HepG2 (cell line): ENCODE measurements around the gene BPIFB6. TPM values are rescaled to one million over a fixed set of nuclear protein-coding genes. Genes with fewer than 3 reads are reported as not detected.

Experiments
- FUBP1 ChIP-seq: sonication (generic); formaldehyde crosslinking; IDR thresholded peaks from 2 replicates; pipeline ENCODE4 v1.5.1; 2020; ENCODE audit warnings: missing genetic modification reagents, mild to moderate bottlenecking, borderline replicate concordance
- HOMEZ ChIP-seq: IDR thresholded peaks from 2 replicates; pipeline ENCODE4 v1.6.1; 2016; ENCODE audit warnings: low read depth
- RXRA ChIP-seq: sonication (generic); formaldehyde crosslinking; IDR thresholded peaks from 2 replicates; pipeline ENCODE4 v1.5.1; 2020; ENCODE audit warnings: missing genetic modification reagents
- SRSF1 ChIP-seq: fragments of 200-400 bp; formaldehyde crosslinking; optimal IDR thresholded peaks from 2 replicates; pipeline ENCODE3; 2017; ENCODE audit warnings: mild to moderate bottlenecking, low read depth, low read length, moderate library complexity
- TFDP2 ChIP-seq: sonication (generic); formaldehyde crosslinking; IDR thresholded peaks from 2 replicates; pipeline ENCODE4 v1.4.0; 2020; ENCODE audit warnings: missing genetic modification reagents
- ZC3H13 ChIP-seq: sonication (generic); formaldehyde crosslinking; IDR thresholded peaks from 2 replicates; pipeline ENCODE4 v1.8.1; 2023; ENCODE audit warnings: mild to moderate bottlenecking, missing genetic modification reagents, moderate library complexity
- ZNF138 ChIP-seq: sonication (generic); formaldehyde crosslinking; IDR thresholded peaks from 2 replicates; pipeline ENCODE4 v1.5.0; 2020; ENCODE audit warnings: mild to moderate bottlenecking, low read depth, missing genetic modification reagents
- ZNF563 ChIP-seq: sonication (generic); formaldehyde crosslinking; IDR thresholded peaks from 2 replicates; pipeline ENCODE4 v1.8.0; 2022; ENCODE audit warnings: mild to moderate bottlenecking, moderate library complexity, missing genetic modification reagents
- ZNF660 ChIP-seq: sonication (generic); formaldehyde crosslinking; IDR thresholded peaks from 2 replicates; pipeline ENCODE4 v1.5.1; 2020; ENCODE audit warnings: mild to moderate bottlenecking, low read depth, missing genetic modification reagents, borderline replicate concordance
- ZNF878 ChIP-seq: sonication (generic); formaldehyde crosslinking; IDR thresholded peaks from 2 replicates; pipeline ENCODE4 v1.8.1; 2023; ENCODE audit warnings: mild to moderate bottlenecking, missing genetic modification reagents, moderate library complexity
- ZSCAN5A ChIP-seq: sonication (generic); formaldehyde crosslinking; IDR thresholded peaks from 2 replicates; pipeline ENCODE4 v1.8.0; 2022; ENCODE audit warnings: mild to moderate bottlenecking, missing genetic modification reagents, borderline replicate concordance
- polyA plus RNA-seq, 8 experiments: library from polyadenylated mRNA; depleted of rRNA in 3 of 8; stranded (reverse) in 7 of 8; unstranded in 1 of 8; fragments of >200 nt; fragmentation: Illumina TruSeq in 4 of 8; extraction: Trizol in 4 of 8; gene quantifications; 2 replicates each; pipeline versions ENCODE4 v1.2.1 to v1.2.3, GENCODE V29; 2011 to 2016; ENCODE audit warnings: low read depth in 4 of 8, missing spikeins in 1 of 8, mixed read lengths in 1 of 8; ENCODE audit not compliant: insufficient read depth in 1 of 8
- total RNA-seq, 5 experiments: library from RNA; depleted of rRNA; stranded (reverse); fragments of >200 nt; fragmentation: Illumina TruSeq; extraction: Trizol; gene quantifications; 2 replicates each; pipeline ENCODE4 v1.2.3, GENCODE V29; 2016; ENCODE audit warnings: low read depth in 1 of 5
- TF ChIP-seq, protein P1 (sequence below): IDR thresholded peaks from 2 replicates; pipeline ENCODE4 v1.6.1; 2016; ENCODE audit warnings: missing compliant biosample characterization, missing genetic modification reagents, borderline replicate concordance
- TF ChIP-seq, protein P2 (sequence below): sonication (generic); formaldehyde crosslinking; IDR thresholded peaks from 2 replicates; pipeline ENCODE4 v1.5.0; 2020; ENCODE audit warnings: mild to moderate bottlenecking, missing genetic modification reagents
- TF ChIP-seq, protein P3 (sequence below): sonication (generic); formaldehyde crosslinking; IDR thresholded peaks from 2 replicates; pipeline ENCODE4 v1.5.0; 2020; ENCODE audit warnings: missing genetic modification reagents

BPIFB6 gene
- total and polyA plus RNA-seq, 2 of the 13 experiments (the other 11 are each of a cell fraction or from before 2014, with no cell fraction given): 0.13 to 1.7 TPM

GRCh38 chr20:33005908-33006775 is 25.3 kb upstream of the BPIFB6 start (continued):
- TF ChIP-seq ZSCAN5A (CRISPR knock-in tag) (peak; percentile 32; the same call in 1 of the 2 replicates), ZNF138 (0 out of 2 replicates have a peak, but pooled peaks have one; percentile 17), HOMEZ (CRISPR knock-in tag) (peak; percentile 89), SRSF1 (peak; percentile 81), FUBP1 (CRISPR knock-in tag) (peak; percentile 70; the same call in 1 of the 2 replicates), ZNF563 (peak; percentile 83; the same call in 1 of the 2 replicates), RXRA (CRISPR knock-in tag) (peak; percentile 82), ZNF878 (CRISPR knock-in tag) (peak; percentile 77; the same call in 1 of the 2 replicates), TFDP2 (CRISPR knock-in tag) (no peak), ZNF660 (CRISPR knock-in tag) (no peak), ZC3H13 (CRISPR knock-in tag) (peak; percentile 66; the same call in 1 of the 2 replicates)
- TF ChIP-seq, protein P1, sequence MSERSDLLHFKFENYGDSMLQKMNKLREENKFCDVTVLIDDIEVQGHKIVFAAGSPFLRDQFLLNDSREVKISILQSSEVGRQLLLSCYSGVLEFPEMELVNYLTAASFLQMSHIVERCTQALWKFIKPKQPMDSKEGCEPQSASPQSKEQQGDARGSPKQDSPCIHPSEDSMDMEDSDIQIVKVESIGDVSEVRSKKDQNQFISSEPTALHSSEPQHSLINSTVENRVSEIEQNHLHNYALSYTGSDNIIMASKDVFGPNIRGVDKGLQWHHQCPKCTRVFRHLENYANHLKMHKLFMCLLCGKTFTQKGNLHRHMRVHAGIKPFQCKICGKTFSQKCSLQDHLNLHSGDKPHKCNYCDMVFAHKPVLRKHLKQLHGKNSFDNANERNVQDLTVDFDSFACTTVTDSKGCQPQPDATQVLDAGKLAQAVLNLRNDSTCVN (CRISPR knock-in tag): peak; percentile 90
- TF ChIP-seq, protein P2, sequence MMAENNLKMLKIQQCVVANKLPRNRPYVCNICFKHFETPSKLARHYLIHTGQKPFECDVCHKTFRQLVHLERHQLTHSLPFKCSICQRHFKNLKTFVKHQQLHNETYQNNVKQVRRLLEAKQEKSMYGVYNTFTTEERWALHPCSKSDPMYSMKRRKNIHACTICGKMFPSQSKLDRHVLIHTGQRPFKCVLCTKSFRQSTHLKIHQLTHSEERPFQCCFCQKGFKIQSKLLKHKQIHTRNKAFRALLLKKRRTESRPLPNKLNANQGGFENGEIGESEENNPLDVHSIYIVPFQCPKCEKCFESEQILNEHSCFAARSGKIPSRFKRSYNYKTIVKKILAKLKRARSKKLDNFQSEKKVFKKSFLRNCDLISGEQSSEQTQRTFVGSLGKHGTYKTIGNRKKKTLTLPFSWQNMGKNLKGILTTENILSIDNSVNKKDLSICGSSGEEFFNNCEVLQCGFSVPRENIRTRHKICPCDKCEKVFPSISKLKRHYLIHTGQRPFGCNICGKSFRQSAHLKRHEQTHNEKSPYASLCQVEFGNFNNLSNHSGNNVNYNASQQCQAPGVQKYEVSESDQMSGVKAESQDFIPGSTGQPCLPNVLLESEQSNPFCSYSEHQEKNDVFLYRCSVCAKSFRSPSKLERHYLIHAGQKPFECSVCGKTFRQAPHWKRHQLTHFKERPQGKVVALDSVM (CRISPR knock-in tag): 0 out of 2 replicates have a peak, but pooled peaks have one; percentile 34
- TF ChIP-seq, protein P3, sequence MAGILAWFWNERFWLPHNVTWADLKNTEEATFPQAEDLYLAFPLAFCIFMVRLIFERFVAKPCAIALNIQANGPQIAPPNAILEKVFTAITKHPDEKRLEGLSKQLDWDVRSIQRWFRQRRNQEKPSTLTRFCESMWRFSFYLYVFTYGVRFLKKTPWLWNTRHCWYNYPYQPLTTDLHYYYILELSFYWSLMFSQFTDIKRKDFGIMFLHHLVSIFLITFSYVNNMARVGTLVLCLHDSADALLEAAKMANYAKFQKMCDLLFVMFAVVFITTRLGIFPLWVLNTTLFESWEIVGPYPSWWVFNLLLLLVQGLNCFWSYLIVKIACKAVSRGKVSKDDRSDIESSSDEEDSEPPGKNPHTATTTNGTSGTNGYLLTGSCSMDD: 0 out of 2 replicates have a peak, but pooled peaks have one; percentile 52
